Skeletal muscle tissue (tissue), 4 donors: ENCODE results near the gene SLC8A2. TPM values are rescaled to one million over a fixed set of nuclear protein-coding genes. Genes with fewer than 3 reads are reported as not detected.

Experiments
- H3K27ac ChIP-seq: one replicate; pipeline ENCODE4 v1.7.0; 2013; ENCODE audit warnings: mild to moderate bottlenecking, low read depth, low read length, inconsistent platforms
- H3K27me3 ChIP-seq, 3 donors: one replicate each; pipeline ENCODE4 v1.7.0; 2013; ENCODE audit warnings: low read length in 3 of 3; ENCODE audit not compliant: control insufficient read depth in 3 of 3, insufficient read depth in 3 of 3
- H3K36me3 ChIP-seq, 3 donors: one replicate each; pipeline ENCODE4 v1.7.0; 2013; ENCODE audit warnings: low read length in 3 of 3; ENCODE audit not compliant: control insufficient read depth in 3 of 3, insufficient read depth in 3 of 3
- H3K4me1 ChIP-seq, 3 donors: one replicate each; pipeline ENCODE4 v1.7.0; 2013; ENCODE audit warnings: low read length in 3 of 3, mild to moderate bottlenecking in 3 of 3; ENCODE audit not compliant: control insufficient read depth in 3 of 3, insufficient read depth in 3 of 3
- H3K4me3 ChIP-seq, 3 donors: one replicate each; pipeline ENCODE4 v1.7.0; 2013; ENCODE audit warnings: low read length in 3 of 3
- H3K9ac ChIP-seq, 3 donors: one replicate each; pipeline ENCODE4 v1.7.0; 2013; ENCODE audit warnings: low read length in 3 of 3, mild to moderate bottlenecking in 3 of 3, moderate library complexity in 2 of 3, low read depth in 1 of 3
- H3K9me3 ChIP-seq, 3 donors: one replicate each; pipeline ENCODE4 v1.7.0; 2013; ENCODE audit warnings: low read length in 3 of 3; ENCODE audit not compliant: control insufficient read depth in 3 of 3
- total RNA-seq: library from RNA; depleted of rRNA; stranded (reverse); fragments of >200 nt; gene quantifications from one replicate; pipeline ENCODE4 v1.2.3, GENCODE V29; 2014
- donor health status: Osteomylitis.

Gene SLC8A2
- total RNA-seq, 1 donor from 2014 or later = under 0.01 TPM

- H3K9ac ChIP-seq = peak overlapping the region in 2 of 3 donors; percentile 0 to 70
Measured at GRCh38 chr19:47495478-47496372, 24.0 kb upstream of the SLC8A2 start.

GRCh38 chr19:47494729-47495128 is 23.0 kb upstream of the SLC8A2 start:
- no peak overlapping the region for H3K27ac ChIP-seq
- H3K4me1 ChIP-seq = peaks cover 27 to 60% (median 57%) of the 10 kb centered on the region in 3 donors
- no peak overlapping the region for H3K9ac ChIP-seq
- no peaks in the 10 kb centered on the region for H3K27me3 ChIP-seq
- no peaks in the 10 kb centered on the region for H3K9me3 ChIP-seq
- H3K4me3 ChIP-seq = no peak overlapping the region
- peaks cover 53 to 76% (median 54%) of the 10 kb centered on the region in 3 donors for H3K36me3 ChIP-seq

More at GRCh38 chr19:47495478-47496372, 24.0 kb upstream of the SLC8A2 start:
- Histone ChIP-seq H3K9me3 (no peaks in the 10 kb centered on the region), H3K27me3 (no peaks in the 10 kb centered on the region), H3K27ac (no peak overlapping the region), H3K4me3 (no peak overlapping the region), H3K36me3 (peaks cover 46 to 73% (median 51%) of the 10 kb centered on the region in 3 donors), H3K4me1 (peaks cover 37 to 69% (median 67%) of the 10 kb centered on the region in 3 donors)

GRCh38 chr19:47494211-47494547 is 22.5 kb upstream of the SLC8A2 start:
- Histone ChIP-seq H3K36me3 (peaks cover 54 to 78% (median 55%) of the 10 kb centered on the region in 3 donors), H3K4me1 (peaks cover 22 to 54% (median 52%) of the 10 kb centered on the region in 3 donors), H3K9ac (peak overlapping the region in 1 of 3 donors; percentile 25), H3K27me3 (no peaks in the 10 kb centered on the region), H3K4me3 (no peak overlapping the region), H3K9me3 (no peaks in the 10 kb centered on the region), H3K27ac (no peak overlapping the region)

GRCh38 chr19:47493378-47494210 is 21.9 kb upstream of the SLC8A2 start:
- no peaks in the 10 kb centered on the region for H3K27me3 ChIP-seq
- H3K9ac ChIP-seq = peak overlapping the region in 1 of 3 donors; percentile 25
- no peak overlapping the region for H3K4me3 ChIP-seq
- peaks cover 22 to 48% (median 46%) of the 10 kb centered on the region in 3 donors for H3K4me1 ChIP-seq
- H3K36me3 ChIP-seq = peaks cover 54 to 76% (median 54%) of the 10 kb centered on the region in 3 donors
- no peaks in the 10 kb centered on the region for H3K9me3 ChIP-seq
- no peak overlapping the region for H3K27ac ChIP-seq

GRCh38 chr19:47492571-47493377 is 21.1 kb upstream of the SLC8A2 start:
- no peak overlapping the region for H3K4me3 ChIP-seq
- no peak overlapping the region for H3K27ac ChIP-seq
- H3K36me3 ChIP-seq = peaks cover 54 to 74% (median 56%) of the 10 kb centered on the region in 3 donors
- H3K9me3 ChIP-seq = no peaks in the 10 kb centered on the region
- H3K27me3 ChIP-seq = no peaks in the 10 kb centered on the region
- H3K4me1 ChIP-seq = peaks cover 18 to 40% (median 38%) of the 10 kb centered on the region in 3 donors
- no peak overlapping the region for H3K9ac ChIP-seq

GRCh38 chr19:47492137-47492533 is 20.4 kb upstream of the SLC8A2 start:
- Histone ChIP-seq H3K27ac (no peak overlapping the region), H3K36me3 (peaks cover 54 to 73% (median 58%) of the 10 kb centered on the region in 3 donors), H3K9me3 (no peaks in the 10 kb centered on the region), H3K9ac (no peak overlapping the region), H3K4me1 (peaks cover 11 to 34% (median 32%) of the 10 kb centered on the region in 3 donors), H3K27me3 (no peaks in the 10 kb centered on the region), H3K4me3 (no peak overlapping the region)

GRCh38 chr19:47491358-47492136 is 19.9 kb upstream of the SLC8A2 start:
- Histone ChIP-seq H3K9me3 (no peaks in the 10 kb centered on the region), H3K9ac (no peak overlapping the region), H3K4me3 (no peak overlapping the region), H3K27me3 (no peaks in the 10 kb centered on the region), H3K27ac (no peak overlapping the region), H3K4me1 (peaks cover 6 to 28% (median 26%) of the 10 kb centered on the region in 3 donors), H3K36me3 (peaks cover 54 to 73% (median 56%) of the 10 kb centered on the region in 3 donors)

- Histone ChIP-seq H3K9me3 (no peaks in the 10 kb centered on the region), H3K9ac (peak overlapping the region in 1 of 3 donors; percentile 8), H3K27ac (no peak overlapping the region), H3K4me3 (no peak overlapping the region), H3K4me1 (peaks cover under 1 to 21% (median 19%) of the 10 kb centered on the region in 3 donors), H3K36me3 (peaks cover 54 to 71% (median 57%) of the 10 kb centered on the region in 3 donors), H3K27me3 (no peaks in the 10 kb centered on the region)
Measured at GRCh38 chr19:47490847-47491246, 19.2 kb upstream of the SLC8A2 start.

- H3K9me3 ChIP-seq = no peaks in the 10 kb centered on the region
- H3K36me3 ChIP-seq = peaks cover 52 to 66% (median 57%) of the 10 kb centered on the region in 3 donors
- H3K4me3 ChIP-seq = no peak overlapping the region
- no peaks in the 10 kb centered on the region for H3K27me3 ChIP-seq
- no peak overlapping the region for H3K27ac ChIP-seq
- H3K9ac ChIP-seq = no peak overlapping the region
- peaks cover 0 to 17% (median 15%) of the 10 kb centered on the region in 3 donors for H3K4me1 ChIP-seq
Measured at GRCh38 chr19:47490031-47490430, 18.3 kb upstream of the SLC8A2 start.
